Kidney epithelial cell (primary cell): Measurements from ENCODE around the gene ATOSB. TPM values are rescaled to one million over a fixed set of nuclear protein-coding genes. Genes with fewer than 3 reads are reported as not detected.

Experiments used
- DNase-seq: peaks from one replicate; pipeline ENCODE4 v3.0.0-alpha.2; 2010; ENCODE audit warnings: low read depth
- H3K27me3 ChIP-seq: 2 replicates; pipeline ENCODE4 v1.6.0; 2011; ENCODE audit warnings: low read length; ENCODE audit not compliant: control insufficient read depth, insufficient read depth
- H3K36me3 ChIP-seq: 2 replicates; pipeline ENCODE4 v1.5.1; 2011; ENCODE audit warnings: low read length; ENCODE audit not compliant: control insufficient read depth, insufficient read depth
- H3K4me3 ChIP-seq: 2 replicates; pipeline ENCODE4 v1.5.1; 2011; ENCODE audit warnings: low read depth, mild to moderate bottlenecking, control low read depth, low read length
- CTCF ChIP-seq: IDR thresholded peaks from 2 replicates; pipeline ENCODE4 v1.5.1; 2011; ENCODE audit warnings: mild to moderate bottlenecking, moderate library complexity, low read length, control low read depth, inconsistent platforms; ENCODE audit not compliant: insufficient read depth, poor library complexity, severe bottlenecking
- total RNA-seq: library from RNA; depleted of rRNA; stranded (reverse); fragments of >200 nt; gene quantifications from 2 replicates; pipeline ENCODE4 v1.2.3, GENCODE V29; 2015

The ATOSB gene
- total RNA-seq, 1 donor from 2014 or later = 37.1 TPM

DNA sequence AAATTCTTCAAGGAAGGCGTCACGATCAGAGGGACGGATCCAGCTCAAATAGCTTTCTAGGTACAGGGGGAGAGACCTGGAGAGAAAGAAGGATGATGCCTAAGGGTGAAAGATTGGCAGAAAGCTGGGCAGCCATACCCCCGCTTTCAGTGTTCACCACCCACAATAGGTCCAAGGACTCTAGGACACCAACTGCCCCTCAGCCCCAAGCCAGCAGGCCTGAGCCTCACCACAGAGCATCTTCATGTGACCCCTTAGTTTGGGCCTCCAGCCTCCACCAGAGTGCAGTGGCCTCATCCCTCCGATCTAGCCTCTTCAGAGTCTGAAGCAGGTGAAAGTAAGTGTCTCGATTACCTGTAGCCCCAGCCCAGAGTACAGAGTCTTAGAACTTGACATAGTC is 41.5 kb downstream of the ATOSB start:
- Histone ChIP-seq H3K4me3 (no peak overlapping the region), H3K27me3 (no peaks in the 10 kb centered on the region), H3K36me3 (peaks cover 1% of the 10 kb centered on the region)
- no peak for DNase-seq
- TF ChIP-seq CTCF = no peak

DNA sequence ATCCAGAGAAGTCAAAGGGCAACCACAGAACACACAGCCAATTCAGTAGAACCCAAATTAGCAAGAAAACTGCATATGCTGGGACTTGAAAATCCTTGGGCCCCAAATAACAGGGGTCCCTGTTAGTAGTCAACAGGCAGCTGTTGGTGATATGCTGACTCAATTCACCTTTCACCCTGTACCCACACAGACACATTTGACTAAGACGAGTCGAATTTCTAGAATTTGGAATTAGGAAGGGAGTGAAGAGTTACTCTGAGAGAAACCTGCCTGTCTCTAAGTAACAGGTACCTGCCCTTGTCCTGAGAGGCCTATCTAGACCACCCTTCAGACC is 42.4 kb downstream of the ATOSB start:
- Histone ChIP-seq H3K4me3 (no peak overlapping the region), H3K27me3 (no peaks in the 10 kb centered on the region), H3K36me3 (peaks cover 1% of the 10 kb centered on the region)
- TF ChIP-seq CTCF = no peak
- no peak for DNase-seq

DNA sequence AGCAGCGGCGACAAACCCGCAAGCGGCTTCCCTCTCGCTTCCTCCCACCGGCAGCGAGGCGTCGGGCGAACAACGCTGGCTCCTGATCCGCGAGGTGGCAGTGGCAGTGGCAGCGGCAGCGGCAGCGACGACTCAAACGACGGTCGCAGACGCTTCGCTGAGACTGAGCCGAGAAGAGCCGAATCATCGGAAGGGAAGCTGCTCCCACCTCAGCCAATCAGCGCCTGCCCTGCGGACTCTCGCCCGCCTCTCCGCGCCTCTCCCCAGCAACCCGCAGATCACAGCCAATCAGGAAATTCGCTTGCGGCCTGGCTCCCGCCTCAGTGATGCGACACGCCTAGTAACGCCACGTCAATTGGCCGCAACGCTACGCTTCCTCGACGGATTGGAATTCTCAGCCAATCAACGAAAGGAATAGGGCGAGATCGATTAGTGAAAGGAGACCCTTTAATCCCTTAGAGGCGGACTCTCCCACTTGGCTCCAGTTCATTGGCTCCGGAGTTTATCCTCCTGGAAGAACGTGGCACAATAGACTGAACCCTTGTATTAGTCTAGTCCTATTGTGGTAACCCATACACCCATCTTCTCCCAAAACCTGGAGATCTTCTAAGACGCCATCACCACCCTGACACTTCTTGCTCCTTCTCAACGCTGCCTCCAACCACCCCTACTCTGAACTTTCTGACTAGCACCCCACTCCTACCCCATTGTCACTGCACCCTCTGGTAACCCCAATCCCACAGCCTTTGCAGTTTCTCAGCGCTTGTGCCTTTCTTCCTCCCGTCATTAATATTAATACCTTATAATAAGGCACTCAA is 43.0 kb downstream of the ATOSB start, which contains the start of gene VCP:
TSS of gene VCP (minus strand) at position 165 of the 818 bp plus-strand sequence. CDS start 272 bp downstream, outside the sequence.
- H3K36me3 ChIP-seq = peaks cover 1% of the 10 kb centered on the region
- H3K27me3 ChIP-seq = no peaks in the 10 kb centered on the region
- TF ChIP-seq CTCF = no peak
- peak; percentile 92 for DNase-seq
- H3K4me3 ChIP-seq = peak within 1 kb of the TSS; percentile 88

GRCh38 chr9:35071814-35072460 is 43.7 kb downstream of the ATOSB start:
- Histone ChIP-seq H3K36me3 (peaks cover 1% of the 10 kb centered on the region), H3K4me3 (peak overlapping the region; percentile 88), H3K27me3 (no peaks in the 10 kb centered on the region)
- peak; percentile 16 for TF ChIP-seq CTCF
- no peak for DNase-seq

GRCh38 chr9:35070823-35071813 is 44.5 kb downstream of the ATOSB start:
- peaks cover 3% of the 10 kb centered on the region for H3K36me3 ChIP-seq
- DNase-seq = no peak

More at GRCh38 chr9:35070823-35071813, 44.5 kb downstream of the ATOSB start:
- H3K27me3 ChIP-seq = no peaks in the 10 kb centered on the region
- H3K4me3 ChIP-seq = peak overlapping the region; percentile 88
- no peak for TF ChIP-seq CTCF
